ENCODE results near the gene KBTBD8.

DNA sequence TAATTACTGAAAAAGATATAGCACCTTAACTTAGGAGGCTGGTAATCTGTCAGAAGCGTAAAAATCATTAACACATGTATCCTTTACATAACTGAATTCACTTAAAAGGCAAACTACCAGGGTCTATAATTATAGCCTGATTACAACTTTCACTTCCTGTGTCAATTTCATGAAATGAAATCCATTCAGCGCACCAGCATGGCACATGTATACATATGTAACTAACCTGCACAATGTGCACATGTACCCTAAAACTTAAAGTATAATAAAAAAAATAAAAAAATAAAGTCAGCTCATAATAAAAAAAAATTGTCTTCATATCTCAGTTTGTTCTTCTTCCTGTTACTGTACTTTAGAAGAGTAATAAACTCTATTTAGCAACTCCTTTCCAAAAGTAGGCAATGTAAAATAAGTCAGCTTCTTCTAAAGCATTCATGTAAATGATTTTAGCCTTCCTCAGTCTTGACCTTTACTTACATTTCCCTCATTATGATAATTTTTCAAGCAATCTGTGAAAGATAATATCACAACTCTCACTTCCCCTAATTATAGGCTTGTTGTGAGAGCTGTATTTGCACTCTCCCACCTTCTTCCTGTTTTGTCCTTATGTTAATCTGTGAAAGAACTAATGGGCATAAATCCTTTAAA, 50.1 kb downstream of the KBTBD8 start:
- TF ChIP-seq MLXIP (CRISPR knock-in tag; IDR thresholded peaks at IDR 0.05; ENCODE audit: borderline replicate concordance) (no peak), ATF7 (IDR thresholded peaks at IDR 0.05) (no peak), ATF7 (CRISPR knock-in tag; IDR thresholded peaks at IDR 0.05) (no peak), MBD4 (IDR thresholded peaks at IDR 0.05; ENCODE audit: borderline replicate concordance, low read length) (no peak), MXI1 (IDR thresholded peaks at IDR 0.05; ENCODE audit: borderline replicate concordance, low read depth, low read length) (no peak), SKIL (CRISPR knock-in tag; IDR thresholded peaks at IDR 0.05; ENCODE audit: borderline replicate concordance) (no peak), JARID2 (CRISPR knock-in tag; IDR thresholded peaks at IDR 0.05; ENCODE audit: insufficient replicate concordance) (no peak), NBN (conservative IDR thresholded peaks at IDR 0.05) (no peak), NRL (CRISPR knock-in tag; IDR thresholded peaks at IDR 0.05; ENCODE audit: borderline replicate concordance) (no peak)
- TF ChIP-seq, protein P1, sequence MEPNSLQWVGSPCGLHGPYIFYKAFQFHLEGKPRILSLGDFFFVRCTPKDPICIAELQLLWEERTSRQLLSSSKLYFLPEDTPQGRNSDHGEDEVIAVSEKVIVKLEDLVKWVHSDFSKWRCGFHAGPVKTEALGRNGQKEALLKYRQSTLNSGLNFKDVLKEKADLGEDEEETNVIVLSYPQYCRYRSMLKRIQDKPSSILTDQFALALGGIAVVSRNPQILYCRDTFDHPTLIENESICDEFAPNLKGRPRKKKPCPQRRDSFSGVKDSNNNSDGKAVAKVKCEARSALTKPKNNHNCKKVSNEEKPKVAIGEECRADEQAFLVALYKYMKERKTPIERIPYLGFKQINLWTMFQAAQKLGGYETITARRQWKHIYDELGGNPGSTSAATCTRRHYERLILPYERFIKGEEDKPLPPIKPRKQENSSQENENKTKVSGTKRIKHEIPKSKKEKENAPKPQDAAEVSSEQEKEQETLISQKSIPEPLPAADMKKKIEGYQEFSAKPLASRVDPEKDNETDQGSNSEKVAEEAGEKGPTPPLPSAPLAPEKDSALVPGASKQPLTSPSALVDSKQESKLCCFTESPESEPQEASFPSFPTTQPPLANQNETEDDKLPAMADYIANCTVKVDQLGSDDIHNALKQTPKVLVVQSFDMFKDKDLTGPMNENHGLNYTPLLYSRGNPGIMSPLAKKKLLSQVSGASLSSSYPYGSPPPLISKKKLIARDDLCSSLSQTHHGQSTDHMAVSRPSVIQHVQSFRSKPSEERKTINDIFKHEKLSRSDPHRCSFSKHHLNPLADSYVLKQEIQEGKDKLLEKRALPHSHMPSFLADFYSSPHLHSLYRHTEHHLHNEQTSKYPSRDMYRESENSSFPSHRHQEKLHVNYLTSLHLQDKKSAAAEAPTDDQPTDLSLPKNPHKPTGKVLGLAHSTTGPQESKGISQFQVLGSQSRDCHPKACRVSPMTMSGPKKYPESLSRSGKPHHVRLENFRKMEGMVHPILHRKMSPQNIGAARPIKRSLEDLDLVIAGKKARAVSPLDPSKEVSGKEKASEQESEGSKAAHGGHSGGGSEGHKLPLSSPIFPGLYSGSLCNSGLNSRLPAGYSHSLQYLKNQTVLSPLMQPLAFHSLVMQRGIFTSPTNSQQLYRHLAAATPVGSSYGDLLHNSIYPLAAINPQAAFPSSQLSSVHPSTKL (CRISPR knock-in tag; IDR thresholded peaks at IDR 0.05): no peak
- TF ChIP-seq, protein P2, sequence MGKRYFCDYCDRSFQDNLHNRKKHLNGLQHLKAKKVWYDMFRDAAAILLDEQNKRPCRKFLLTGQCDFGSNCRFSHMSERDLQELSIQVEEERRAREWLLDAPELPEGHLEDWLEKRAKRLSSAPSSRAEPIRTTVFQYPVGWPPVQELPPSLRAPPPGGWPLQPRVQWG (CRISPR knock-in tag; IDR thresholded peaks at IDR 0.05; ENCODE audit: borderline replicate concordance, low read depth): no peak
- TF ChIP-seq, protein P3, sequence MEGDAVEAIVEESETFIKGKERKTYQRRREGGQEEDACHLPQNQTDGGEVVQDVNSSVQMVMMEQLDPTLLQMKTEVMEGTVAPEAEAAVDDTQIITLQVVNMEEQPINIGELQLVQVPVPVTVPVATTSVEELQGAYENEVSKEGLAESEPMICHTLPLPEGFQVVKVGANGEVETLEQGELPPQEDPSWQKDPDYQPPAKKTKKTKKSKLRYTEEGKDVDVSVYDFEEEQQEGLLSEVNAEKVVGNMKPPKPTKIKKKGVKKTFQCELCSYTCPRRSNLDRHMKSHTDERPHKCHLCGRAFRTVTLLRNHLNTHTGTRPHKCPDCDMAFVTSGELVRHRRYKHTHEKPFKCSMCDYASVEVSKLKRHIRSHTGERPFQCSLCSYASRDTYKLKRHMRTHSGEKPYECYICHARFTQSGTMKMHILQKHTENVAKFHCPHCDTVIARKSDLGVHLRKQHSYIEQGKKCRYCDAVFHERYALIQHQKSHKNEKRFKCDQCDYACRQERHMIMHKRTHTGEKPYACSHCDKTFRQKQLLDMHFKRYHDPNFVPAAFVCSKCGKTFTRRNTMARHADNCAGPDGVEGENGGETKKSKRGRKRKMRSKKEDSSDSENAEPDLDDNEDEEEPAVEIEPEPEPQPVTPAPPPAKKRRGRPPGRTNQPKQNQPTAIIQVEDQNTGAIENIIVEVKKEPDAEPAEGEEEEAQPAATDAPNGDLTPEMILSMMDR (CRISPR knock-in tag; IDR thresholded peaks at IDR 0.05): no peak

All from HepG2 (cell line).